ENCODE data around the gene OBSL1.

OBSL1 gene

DNA sequence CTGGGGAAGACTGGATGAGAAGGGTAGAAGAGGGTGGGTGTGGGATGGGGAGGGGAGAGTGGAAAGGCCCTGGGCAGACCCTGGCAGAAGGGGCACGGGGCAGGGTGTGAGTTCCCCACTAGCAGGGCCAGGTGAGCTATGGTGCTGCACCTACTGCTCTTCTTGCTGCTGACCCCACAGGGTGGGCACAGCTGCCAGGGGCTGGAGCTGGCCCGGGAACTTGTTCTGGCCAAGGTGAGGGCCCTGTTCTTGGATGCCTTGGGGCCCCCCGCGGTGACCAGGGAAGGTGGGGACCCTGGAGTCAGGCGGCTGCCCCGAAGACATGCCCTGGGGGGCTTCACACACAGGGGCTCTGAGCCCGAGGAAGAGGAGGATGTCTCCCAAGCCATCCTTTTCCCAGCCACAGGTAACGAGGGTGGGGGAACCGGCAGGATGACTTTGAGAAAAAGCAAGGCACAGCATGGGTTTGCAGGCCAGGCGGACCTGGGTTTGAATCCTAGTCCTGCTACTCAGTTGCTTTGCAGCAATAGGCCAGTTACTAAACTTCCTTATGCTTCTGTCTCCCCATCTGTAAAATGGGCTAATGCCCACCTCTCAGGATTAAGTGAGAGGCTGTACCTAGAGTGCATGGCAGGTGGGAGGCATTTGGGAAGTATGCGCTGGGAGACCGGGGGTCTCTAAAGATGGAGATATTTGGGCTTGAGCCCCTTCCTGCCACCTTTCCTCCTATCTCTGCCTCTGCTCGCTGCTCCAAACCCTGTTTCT lies 1.1 kb upstream of the OBSL1 start, which contains the start of gene INHA:
INHA (plus strand) TSS at position 74 of the 765 bp plus-strand sequence; CDS start at position 139, 65 bp downstream.
- peaks cover 20 to 22% of the 10 kb centered on the region in 2 donors for H3K4me1 ChIP-seq (ENCODE audit: control insufficient read depth in 2 of 2, insufficient read depth in 1 of 2, low read depth in 1 of 2, low read length in 2 of 2)
- no CpG with 5 or more reads among the region's 13 CpGs for WGBS, 2 donors (ENCODE audit: extremely low coverage in 2 of 2, insufficient read length in 2 of 2, insufficient replicate concordance in 1 of 2)
- H2AFZ ChIP-seq (ENCODE audit: low read length), result peak within 1 kb of the TSS; percentile 98
- H3K4me3 ChIP-seq (ENCODE audit: low read length in 2 of 2), result peak within 1 kb of the TSS; percentile 86 to 94
- H3K23ac ChIP-seq (ENCODE audit: low read depth, low read length, poor library complexity), result peak within 1 kb of the TSS; percentile 77
- peak within 1 kb of the TSS; percentile 91 for H3K18ac ChIP-seq (ENCODE audit: low read length)
- H2BK5ac ChIP-seq (ENCODE audit: low read length), result peak within 1 kb of the TSS; percentile 50
- peak within 1 kb of the TSS; percentile 87 for H2AK5ac ChIP-seq (ENCODE audit: low read depth, low read length)
- H3K9me3 ChIP-seq (replicated peaks in 1 of 2; ENCODE audit: control insufficient read depth in 2 of 2, insufficient read depth in 1 of 2, low read depth in 1 of 2, low read length in 2 of 2), result no peaks in the 10 kb centered on the region
- peaks cover 0 to 3% (median 2%) of the 10 kb centered on the region in 3 experiments for H3K27me3 ChIP-seq (ENCODE audit: control insufficient read depth in 3 of 3, insufficient read depth in 3 of 3, low read depth in 1 of 3, low read length in 3 of 3)
- H3K36me3 ChIP-seq (replicated peaks in 1 of 2; ENCODE audit: control insufficient read depth in 2 of 2, insufficient read depth in 2 of 2, low read length in 2 of 2), result peaks cover 5 to 26% of the 10 kb centered on the region in 2 donors
- peaks cover 9% of the 10 kb centered on the region for H3K79me1 ChIP-seq (ENCODE audit: low read depth, low read length)
- peak within 1 kb of the TSS; percentile 82 for H3K14ac ChIP-seq (ENCODE audit: low read length)
- DNase-seq (ENCODE audit: low spot score), result no peak
- H3K4ac ChIP-seq (ENCODE audit: low read length), result peak within 1 kb of the TSS; percentile 29
- H2BK15ac ChIP-seq (ENCODE audit: low read length), result peak within 1 kb of the TSS; percentile 98
- peak within 1 kb of the TSS; percentile 6 for H4K8ac ChIP-seq (ENCODE audit: low read depth, low read length)
- H4K91ac ChIP-seq (ENCODE audit: low read depth, low read length, poor library complexity), result no peak within 1 kb of the TSS
- H3K9ac ChIP-seq (ENCODE audit: low read depth, low read length, poor library complexity), result peak within 1 kb of the TSS; percentile 78
- peak within 1 kb of the TSS; percentile 91 for H3K4me2 ChIP-seq (ENCODE audit: insufficient read depth, low read length, poor library complexity, severe bottlenecking)
- peak within 1 kb of the TSS; percentile 56 for H3K27ac ChIP-seq (replicated peaks; ENCODE audit: low read length)
- no peak within 1 kb of the TSS for H2BK120ac ChIP-seq (ENCODE audit: low read depth, low read length)
- H2BK12ac ChIP-seq (ENCODE audit: low read length), result peak within 1 kb of the TSS; percentile 82

DNA sequence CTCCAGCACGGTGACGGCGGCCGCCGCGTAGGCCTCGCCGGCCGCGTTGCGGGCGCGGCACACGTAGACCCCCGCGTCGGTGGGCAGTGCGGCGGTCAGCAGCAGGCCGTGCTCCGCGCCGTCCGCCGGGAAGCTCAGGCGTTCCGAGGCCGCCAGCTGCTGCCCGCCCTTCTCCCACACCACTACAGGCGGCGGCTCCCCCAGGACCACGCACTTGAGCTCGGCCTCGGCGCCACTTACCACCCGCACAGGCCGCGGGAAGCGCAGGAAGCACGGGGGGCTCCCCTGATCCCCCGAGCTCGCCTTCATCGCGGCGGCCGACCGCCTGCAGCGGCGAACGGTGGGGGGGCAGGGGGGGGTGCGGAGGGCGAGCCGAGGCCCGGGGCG lies 422 bp downstream of the OBSL1 start:
- WGBS, 2 donors (ENCODE audit: extremely low coverage in 2 of 2, insufficient read length in 2 of 2, insufficient replicate concordance in 1 of 2), result no CpG with 5 or more reads among the region's 55 CpGs
- H3K27me3 ChIP-seq (ENCODE audit: control insufficient read depth in 3 of 3, insufficient read depth in 3 of 3, low read depth in 1 of 3, low read length in 3 of 3), result peaks cover 0 to 3% (median 2%) of the 10 kb centered on the region in 3 experiments
- no peak for DNase-seq (ENCODE audit: low spot score)

DNA sequence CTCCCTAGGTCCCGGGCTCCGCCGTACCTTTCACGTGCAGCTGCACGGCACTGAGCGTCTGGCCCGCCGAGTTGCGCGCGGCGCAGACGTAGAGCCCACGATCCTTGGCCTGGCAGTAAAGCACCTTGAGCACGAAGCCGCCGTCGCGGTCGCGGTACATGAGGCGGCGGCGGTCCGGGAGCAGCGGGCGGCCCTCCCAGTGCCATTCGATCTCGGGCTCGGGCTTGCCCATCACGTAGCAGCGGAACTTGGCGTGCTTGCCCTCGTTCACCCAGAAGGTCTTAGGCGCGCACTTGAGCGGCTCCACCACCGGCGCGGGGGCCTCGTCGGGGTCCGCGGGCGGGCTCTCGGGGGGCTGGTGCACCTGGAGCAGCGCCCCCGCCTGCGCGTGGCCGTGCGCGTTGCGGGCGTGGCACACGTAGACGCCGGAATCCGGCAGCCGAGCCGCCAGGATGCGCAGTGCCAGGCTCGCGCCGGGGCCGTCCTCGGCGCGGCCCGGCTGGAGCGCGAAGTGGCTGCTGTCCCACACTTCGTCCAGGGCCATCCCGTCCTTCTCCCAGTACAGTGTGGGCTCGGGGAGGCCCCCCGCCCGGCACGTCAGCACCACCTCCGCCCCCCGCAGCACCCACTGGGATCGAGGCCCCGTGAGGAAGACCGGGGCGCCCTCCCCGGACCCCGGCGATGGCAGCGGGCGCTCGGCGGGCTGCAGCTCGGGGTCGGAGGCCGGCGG lies 980 bp downstream of the OBSL1 start:
- DNase-seq (ENCODE audit: low spot score), result peak; percentile 39
- H3K14ac ChIP-seq (ENCODE audit: low read length), result peak overlapping the region; percentile 99
- H2AFZ ChIP-seq (ENCODE audit: low read length), result peak overlapping the region; percentile 98
- H3K36me3 ChIP-seq (replicated peaks in 1 of 2; ENCODE audit: control insufficient read depth in 2 of 2, insufficient read depth in 2 of 2, low read length in 2 of 2), result peaks cover 16 to 46% of the 10 kb centered on the region in 2 donors
- WGBS, 2 donors (ENCODE audit: extremely low coverage in 2 of 2, insufficient read length in 2 of 2, insufficient replicate concordance in 1 of 2), result no CpG with 5 or more reads among the region's 95 CpGs
- no peak overlapping the region for H3K27ac ChIP-seq (replicated peaks; ENCODE audit: low read length)
- no peak overlapping the region for H2BK120ac ChIP-seq (ENCODE audit: low read depth, low read length)
- peak overlapping the region; percentile 99 for H3K9ac ChIP-seq (ENCODE audit: low read depth, low read length, poor library complexity)
- peak overlapping the region; percentile 91 for H3K4me2 ChIP-seq (ENCODE audit: insufficient read depth, low read length, poor library complexity, severe bottlenecking)
- peak overlapping the region; percentile 50 for H2BK5ac ChIP-seq (ENCODE audit: low read length)
- H3K27me3 ChIP-seq (ENCODE audit: control insufficient read depth in 3 of 3, insufficient read depth in 3 of 3, low read depth in 1 of 3, low read length in 3 of 3), result peaks cover 0 to 3% (median 2%) of the 10 kb centered on the region in 3 experiments
- peak overlapping the region; percentile 93 for H3K23ac ChIP-seq (ENCODE audit: low read depth, low read length, poor library complexity)
- H4K8ac ChIP-seq (ENCODE audit: low read depth, low read length), result peak overlapping the region; percentile 82
- peak overlapping the region; percentile 100 for H3K18ac ChIP-seq (ENCODE audit: low read length)
- H3K9me3 ChIP-seq (replicated peaks in 1 of 2; ENCODE audit: control insufficient read depth in 2 of 2, insufficient read depth in 1 of 2, low read depth in 1 of 2, low read length in 2 of 2), result no peaks in the 10 kb centered on the region
- peak overlapping the region; percentile 94 for H3K4ac ChIP-seq (ENCODE audit: low read length)
- H2BK12ac ChIP-seq (ENCODE audit: low read length), result peak overlapping the region; percentile 84
- peak overlapping the region; percentile 49 for H2BK15ac ChIP-seq (ENCODE audit: low read length)
- peak overlapping the region; percentile 86 to 94 for H3K4me3 ChIP-seq (ENCODE audit: low read length in 2 of 2)
- H3K79me1 ChIP-seq (ENCODE audit: low read depth, low read length), result peaks cover 9% of the 10 kb centered on the region
- peak overlapping the region; percentile 83 for H2AK5ac ChIP-seq (ENCODE audit: low read depth, low read length)
- H3K4me1 ChIP-seq (ENCODE audit: control insufficient read depth in 2 of 2, insufficient read depth in 1 of 2, low read depth in 1 of 2, low read length in 2 of 2), result peaks cover 9 to 11% of the 10 kb centered on the region in 2 donors
- no peak overlapping the region for H4K91ac ChIP-seq (ENCODE audit: low read depth, low read length, poor library complexity)

More for the DNA sequence above, 422 bp downstream of the OBSL1 start:
- peaks cover 9% of the 10 kb centered on the region for H3K79me1 ChIP-seq (ENCODE audit: low read depth, low read length)
- H3K4me1 ChIP-seq (ENCODE audit: control insufficient read depth in 2 of 2, insufficient read depth in 1 of 2, low read depth in 1 of 2, low read length in 2 of 2), result peaks cover 9 to 11% of the 10 kb centered on the region in 2 donors
- H3K36me3 ChIP-seq (replicated peaks in 1 of 2; ENCODE audit: control insufficient read depth in 2 of 2, insufficient read depth in 2 of 2, low read length in 2 of 2), result peaks cover 16 to 41% of the 10 kb centered on the region in 2 donors
- H3K4me3 ChIP-seq (ENCODE audit: low read length in 2 of 2), result peak overlapping the region; percentile 86 to 94
- peak overlapping the region; percentile 58 for H2BK12ac ChIP-seq (ENCODE audit: low read length)
- H4K91ac ChIP-seq (ENCODE audit: low read depth, low read length, poor library complexity), result peak overlapping the region; percentile 72
- peak overlapping the region; percentile 77 for H2BK15ac ChIP-seq (ENCODE audit: low read length)
- peak overlapping the region; percentile 100 for H3K18ac ChIP-seq (ENCODE audit: low read length)
- H3K14ac ChIP-seq (ENCODE audit: low read length), result peak overlapping the region; percentile 99
- peak overlapping the region; percentile 99 for H3K9ac ChIP-seq (ENCODE audit: low read depth, low read length, poor library complexity)
- peak overlapping the region; percentile 94 for H3K4ac ChIP-seq (ENCODE audit: low read length)
- H2AK5ac ChIP-seq (ENCODE audit: low read depth, low read length), result peak overlapping the region; percentile 83
- H2BK5ac ChIP-seq (ENCODE audit: low read length), result peak overlapping the region; percentile 50
- H3K23ac ChIP-seq (ENCODE audit: low read depth, low read length, poor library complexity), result peak overlapping the region; percentile 93
- no peak overlapping the region for H2BK120ac ChIP-seq (ENCODE audit: low read depth, low read length)
- H3K9me3 ChIP-seq (replicated peaks in 1 of 2; ENCODE audit: control insufficient read depth in 2 of 2, insufficient read depth in 1 of 2, low read depth in 1 of 2, low read length in 2 of 2), result no peaks in the 10 kb centered on the region
- H3K4me2 ChIP-seq (ENCODE audit: insufficient read depth, low read length, poor library complexity, severe bottlenecking), result peak overlapping the region; percentile 91
- H2AFZ ChIP-seq (ENCODE audit: low read length), result peak overlapping the region; percentile 98
- H3K27ac ChIP-seq (replicated peaks; ENCODE audit: low read length), result peak overlapping the region; percentile 56
- H4K8ac ChIP-seq (ENCODE audit: low read depth, low read length), result no peak overlapping the region
